Colonic mucosa (tissue), 4 donors: ENCODE measurements around the gene RGS16. TPM values are rescaled to one million over a fixed set of nuclear protein-coding genes. Genes with fewer than 3 reads are reported as not detected.
"Not testable (repeated sequence)": the region's sequence is repeated elsewhere in the genome, so short reads cannot be mapped to it uniquely, and the experiment has no call there.

ENCODE experiments used
- DNase-seq: peaks from one replicate; pipeline ENCODE4 v3.0.0-alpha.2; 2020
- H3K27ac ChIP-seq: fragments of 200-600 bp; one replicate; pipeline ENCODE4 v1.8.0; 2021
- H3K27me3 ChIP-seq: fragments of 200-600 bp; one replicate; pipeline ENCODE4 v1.8.0; 2021
- H3K36me3 ChIP-seq: fragments of 200-600 bp; one replicate; pipeline ENCODE4 v1.8.0; 2021
- H3K4me1 ChIP-seq: fragments of 200-600 bp; one replicate; pipeline ENCODE4 v1.8.0; 2021; ENCODE audit warnings: mild to moderate bottlenecking
- H3K4me3 ChIP-seq: fragments of 200-600 bp; one replicate; pipeline ENCODE4 v1.8.0; 2021
- H3K9ac ChIP-seq, 2 donors: one replicate each; pipeline ENCODE4 v1.7.0; 2013; ENCODE audit warnings: control low read depth in 2 of 2, low read depth in 2 of 2, low read length in 2 of 2
- H3K9me3 ChIP-seq: fragments of 200-600 bp; one replicate; pipeline ENCODE4 v1.8.0; 2021
- CTCF ChIP-seq: fragments of 200-600 bp; IDR thresholded peaks from one replicate; pipeline ENCODE4 v1.8.0; 2022; ENCODE audit warnings: antibody characterized with exemption, mild to moderate bottlenecking
- intact Hi-C: fragments of 100-400 bp; cut with DNase I; formaldehyde crosslinking; loops from one replicate; pipeline ENCODE4 v1.14.1; 2022
- total RNA-seq, 2 donors: library from RNA; stranded (reverse); fragmentation: NEBNext Ultra II Directional in 1 of 2; extraction: Animal tissue kit (Norgen Biotek cat#: 25700) in 1 of 2; gene quantifications; one replicate each; pipeline ENCODE4 v1.2.1, GENCODE V29; 2021
- donor health status: healthy.
- donor health status: DM: no; HTN: no; CAD: no.
- donor health status: DM: no; HTN: no; CAD: no.

Gene RGS16
- total RNA-seq, 2 donors from 2014 or later, result 0.77 to 1.6 TPM

DNA sequence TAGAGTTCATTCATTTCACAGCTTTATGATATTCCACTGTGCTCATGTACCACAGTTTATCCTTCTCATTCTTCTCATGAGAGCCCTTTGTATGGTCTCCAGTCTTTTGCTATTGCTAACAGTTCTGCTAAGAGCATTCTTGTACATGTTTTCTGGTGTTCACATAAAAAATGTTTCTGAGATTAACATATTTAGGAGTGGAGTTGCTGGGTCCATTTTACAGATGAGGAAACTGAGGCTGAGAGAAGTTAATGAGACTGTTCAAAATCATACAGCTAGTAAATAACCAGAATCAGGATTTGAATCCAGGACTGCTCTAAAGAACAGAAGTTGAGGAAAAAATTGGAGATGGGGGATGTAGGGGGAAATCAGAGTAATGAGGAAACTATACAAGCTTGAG lies 28.8 kb upstream of the RGS16 start:
- intact Hi-C loops, result no loop called here
- no peak for TF ChIP-seq CTCF
- H3K36me3 ChIP-seq, result no peaks in the 10 kb centered on the region
- no peak overlapping the region for H3K4me3 ChIP-seq
- DNase-seq, result no peak
- no peaks in the 10 kb centered on the region for H3K9me3 ChIP-seq
- H3K27me3 ChIP-seq, result no peaks in the 10 kb centered on the region
- H3K27ac ChIP-seq, result no peak overlapping the region
- no peak overlapping the region for H3K9ac ChIP-seq
- no peaks in the 10 kb centered on the region for H3K4me1 ChIP-seq

GRCh38 chr1:182632441-182632857 lies 28.3 kb upstream of the RGS16 start:
- H3K9me3 ChIP-seq, H3K4me3 ChIP-seq, H3K27me3 ChIP-seq, intact Hi-C loops, H3K4me1 ChIP-seq, DNase-seq, H3K36me3 ChIP-seq, H3K27ac ChIP-seq, H3K9ac ChIP-seq: not testable (repeated sequence)

DNA sequence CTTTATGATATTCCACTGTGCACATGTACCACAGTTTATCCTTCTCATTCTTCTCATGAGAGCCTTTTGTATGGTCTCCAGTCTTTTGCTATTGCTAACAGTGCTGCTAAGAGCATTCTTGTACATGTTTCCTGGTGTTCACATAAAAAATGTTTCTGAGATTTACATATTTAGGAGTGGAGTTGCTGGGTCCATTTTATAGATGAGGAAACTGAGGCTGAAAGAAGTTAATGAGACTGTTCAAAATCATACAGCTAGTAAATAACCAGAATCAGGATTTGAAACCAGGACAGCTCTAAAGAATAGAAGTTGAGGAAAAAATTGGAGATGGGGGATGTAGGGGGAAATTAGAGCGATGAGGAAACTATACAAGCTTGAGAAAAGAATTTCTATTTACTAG lies 27.8 kb upstream of the RGS16 start:
- H3K9ac ChIP-seq, result no peak overlapping the region
- no peaks in the 10 kb centered on the region for H3K4me1 ChIP-seq
- H3K27me3 ChIP-seq, result no peaks in the 10 kb centered on the region
- no peaks in the 10 kb centered on the region for H3K9me3 ChIP-seq
- H3K27ac ChIP-seq, result no peak overlapping the region
- no peak overlapping the region for H3K4me3 ChIP-seq
- intact Hi-C loops, result no loop called here
- no peak for TF ChIP-seq CTCF
- DNase-seq, result no peak
- H3K36me3 ChIP-seq, result no peaks in the 10 kb centered on the region

DNA sequence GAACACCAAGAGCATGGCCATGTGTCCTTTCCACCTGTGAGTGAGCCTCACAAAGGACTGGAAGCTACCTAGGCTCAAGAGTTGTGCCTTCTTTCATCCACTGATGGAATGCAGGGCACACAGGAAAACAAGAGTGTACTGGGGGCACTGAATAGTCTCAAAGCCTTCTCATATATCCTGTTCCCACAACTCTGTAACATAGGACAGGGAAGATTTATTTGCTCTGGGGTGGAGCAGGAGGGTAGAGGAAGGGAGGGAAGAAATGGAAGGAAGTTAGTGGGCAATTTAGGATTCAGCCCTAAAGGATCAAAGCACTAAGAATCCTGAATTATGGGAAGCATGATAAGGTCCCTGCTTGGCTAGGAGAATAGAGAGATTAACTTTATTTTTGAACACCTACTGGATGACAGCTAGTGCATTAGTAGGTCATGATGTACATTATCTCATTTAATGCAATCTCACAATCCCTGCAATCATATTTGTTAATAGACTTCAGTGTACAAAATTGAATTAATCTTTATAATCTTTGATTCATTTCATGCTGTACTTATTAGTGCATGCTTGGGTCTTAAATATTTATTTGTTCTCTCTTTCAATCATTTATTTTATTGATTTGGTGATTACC lies 27.0 kb upstream of the RGS16 start:
- H3K27me3 ChIP-seq, result no peaks in the 10 kb centered on the region
- H3K4me3 ChIP-seq, result no peak overlapping the region
- no peak overlapping the region for H3K27ac ChIP-seq
- H3K9ac ChIP-seq, result no peak overlapping the region
- TF ChIP-seq CTCF, result no peak
- H3K36me3 ChIP-seq, result no peaks in the 10 kb centered on the region
- no peaks in the 10 kb centered on the region for H3K4me1 ChIP-seq
- no peaks in the 10 kb centered on the region for H3K9me3 ChIP-seq
- intact Hi-C loops, result no loop called here
- DNase-seq, result no peak

DNA sequence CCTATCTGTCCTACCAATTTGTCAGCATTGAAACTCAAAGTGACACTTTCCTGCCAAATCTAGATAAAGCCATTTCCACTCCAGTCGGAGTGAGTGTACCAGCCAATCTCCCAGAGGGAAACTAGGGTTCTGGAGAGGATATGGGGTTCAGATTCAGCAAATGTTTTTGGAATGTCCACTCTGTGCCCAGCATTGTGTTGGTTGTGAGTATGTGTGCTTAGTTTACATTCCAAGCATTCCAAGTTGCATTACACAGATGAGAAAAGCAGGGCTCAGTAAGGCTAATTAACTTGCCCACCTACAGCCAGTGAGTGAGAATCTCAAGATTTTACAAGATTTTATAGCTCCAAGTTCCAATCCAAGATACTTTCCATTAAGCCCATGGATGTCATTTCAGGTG lies 26.4 kb upstream of the RGS16 start:
- Histone ChIP-seq H3K36me3 (no peaks in the 10 kb centered on the region), H3K4me3 (no peak overlapping the region), H3K27ac (no peak overlapping the region), H3K9ac (no peak overlapping the region), H3K9me3 (no peaks in the 10 kb centered on the region), H3K4me1 (no peaks in the 10 kb centered on the region), H3K27me3 (no peaks in the 10 kb centered on the region)
- DNase-seq, result no peak
- intact Hi-C loops, result no loop called here
- no peak for TF ChIP-seq CTCF

GRCh38 chr1:182629499-182630096 lies 25.4 kb upstream of the RGS16 start:
- Histone ChIP-seq H3K4me3 (no peak overlapping the region), H3K27ac (no peak overlapping the region), H3K4me1 (no peaks in the 10 kb centered on the region), H3K9me3 (no peaks in the 10 kb centered on the region), H3K9ac (no peak overlapping the region), H3K27me3 (no peaks in the 10 kb centered on the region), H3K36me3 (no peaks in the 10 kb centered on the region)
- TF ChIP-seq CTCF, result no peak
- no peak for DNase-seq
- intact Hi-C loops, result no loop called here
